CD4-positive, alpha-beta T cell treated with Interleukin-4 for 1 hour (primary cell): ENCODE measurements around the gene UBASH3B.
A peak's percentile ranks its signal among the peaks of the same experiment; 100 is the strongest.

ENCODE experiments used
- DNase-seq, 2 donors: peaks; one replicate each; pipeline ENCODE4 v3.0.0-alpha.2; 2020 to 2022

The UBASH3B gene

DNA sequence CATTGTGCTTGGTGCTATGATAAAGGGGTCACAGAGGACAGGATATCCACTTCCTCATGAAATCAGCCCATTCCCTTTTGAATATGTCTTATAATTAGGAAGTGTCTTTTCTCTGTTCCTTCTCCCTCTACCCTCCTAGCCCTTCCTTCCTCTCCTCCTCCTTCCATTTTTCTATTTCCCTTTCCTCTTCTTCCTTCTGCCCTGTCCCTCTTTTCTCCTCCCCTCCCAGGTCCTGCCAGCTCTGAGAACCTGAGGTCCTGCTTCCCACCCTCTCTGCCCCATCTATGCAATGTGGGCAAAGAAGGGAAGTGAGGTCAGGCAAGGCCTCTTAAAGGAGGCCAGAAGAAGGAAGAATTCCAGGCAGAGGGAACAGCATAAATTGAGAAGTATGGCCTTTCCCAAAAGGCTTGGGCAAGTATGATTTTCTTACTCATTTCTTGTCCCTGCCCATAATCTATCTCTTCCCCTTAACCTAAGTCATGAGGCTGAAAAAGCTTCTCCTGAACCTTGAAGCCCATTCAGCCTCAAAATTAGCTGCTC, 7.7 kb upstream of the UBASH3B start:
- no peak for DNase-seq

DNA sequence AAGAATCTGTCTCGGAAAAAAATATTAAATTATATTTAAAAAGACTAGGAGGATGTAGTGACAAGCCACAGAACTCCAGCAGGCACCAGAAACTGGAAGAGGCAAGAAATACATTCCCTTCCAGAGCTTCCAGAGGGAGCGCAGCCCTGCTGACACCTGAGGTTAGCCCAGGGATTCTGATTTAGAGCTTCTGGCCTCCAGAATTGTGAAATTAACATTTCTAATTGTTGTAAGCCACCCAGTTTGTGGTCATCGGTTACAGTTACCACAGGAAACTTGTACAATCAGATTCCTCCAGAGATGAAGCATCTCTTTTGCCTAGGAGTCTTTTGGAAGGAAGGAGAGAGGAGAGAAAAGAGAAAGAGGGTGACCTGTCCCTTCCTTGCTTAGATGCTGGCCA, 6.4 kb upstream of the UBASH3B start:
- no peak for DNase-seq

DNA sequence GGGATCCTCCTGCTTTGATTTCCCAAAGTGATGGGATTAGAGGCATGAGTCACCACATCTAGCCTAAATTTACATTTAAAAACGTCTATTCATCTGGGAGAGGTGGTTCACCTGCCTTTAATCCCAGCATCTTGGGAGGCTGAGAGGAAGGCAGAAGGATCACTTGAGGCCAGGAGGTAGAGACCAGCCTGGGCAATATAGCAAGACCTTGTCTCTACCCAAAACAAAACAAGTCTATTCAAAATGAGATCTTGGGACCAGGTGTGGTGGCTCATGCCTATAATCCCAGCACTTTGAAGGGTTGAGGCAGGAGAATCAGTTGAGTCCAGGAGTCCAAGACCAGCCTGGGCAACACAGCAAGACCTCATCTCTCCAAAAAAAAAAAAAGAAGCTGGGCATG, 4.9 kb upstream of the UBASH3B start:
- DNase-seq: no peak

DNA sequence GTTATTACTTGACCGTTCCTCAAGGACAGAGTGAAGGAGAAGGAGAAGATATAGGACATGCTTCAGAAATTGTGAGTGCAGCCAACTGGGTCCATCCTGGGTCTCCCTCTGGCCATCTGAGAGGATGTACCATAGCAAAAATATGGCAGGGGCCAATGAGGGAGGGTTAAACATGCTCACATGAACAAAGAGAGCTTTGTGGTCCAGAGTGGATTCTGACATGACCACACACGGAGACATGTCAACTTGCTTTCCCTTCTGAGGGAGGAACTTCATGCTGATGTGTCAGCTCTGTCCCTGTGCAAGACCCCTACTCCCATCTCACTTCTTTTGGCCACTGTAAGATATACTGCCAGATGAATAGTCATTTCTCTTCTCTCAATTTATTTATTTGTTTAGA, 3.0 kb upstream of the UBASH3B start:
- no peak for DNase-seq

DNA sequence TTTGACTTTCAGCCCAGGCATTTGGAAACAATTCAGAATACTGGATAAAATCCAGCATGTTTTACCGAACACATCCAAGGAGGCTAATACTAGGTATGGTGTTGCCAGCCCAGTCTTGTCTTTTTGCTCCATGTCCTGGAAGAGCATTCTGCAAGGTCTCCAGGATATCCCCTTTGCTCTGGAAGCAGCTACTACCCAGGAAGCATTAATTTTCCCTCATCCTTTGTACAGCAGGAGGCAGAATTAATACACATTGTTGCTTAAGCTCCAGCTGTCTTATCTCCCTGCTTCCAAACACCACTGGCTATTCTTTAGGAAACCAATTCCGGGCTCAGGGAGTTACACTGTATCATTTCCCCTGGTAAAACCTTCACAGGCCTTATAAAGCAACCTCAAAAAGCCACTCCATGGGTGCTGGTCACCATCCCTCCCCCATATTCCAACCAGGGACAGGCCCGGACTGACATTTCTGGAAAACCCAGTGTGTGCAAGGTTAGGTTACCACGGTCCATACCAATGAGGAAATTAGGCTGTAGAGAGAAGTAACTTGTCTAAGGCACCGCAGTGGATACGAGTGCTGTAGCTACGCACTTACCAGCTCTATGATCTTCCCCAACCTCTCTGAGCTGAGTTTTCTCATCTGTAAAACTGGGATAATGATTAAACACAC, 1.5 kb upstream of the UBASH3B start:
- DNase-seq: no peak

DNA sequence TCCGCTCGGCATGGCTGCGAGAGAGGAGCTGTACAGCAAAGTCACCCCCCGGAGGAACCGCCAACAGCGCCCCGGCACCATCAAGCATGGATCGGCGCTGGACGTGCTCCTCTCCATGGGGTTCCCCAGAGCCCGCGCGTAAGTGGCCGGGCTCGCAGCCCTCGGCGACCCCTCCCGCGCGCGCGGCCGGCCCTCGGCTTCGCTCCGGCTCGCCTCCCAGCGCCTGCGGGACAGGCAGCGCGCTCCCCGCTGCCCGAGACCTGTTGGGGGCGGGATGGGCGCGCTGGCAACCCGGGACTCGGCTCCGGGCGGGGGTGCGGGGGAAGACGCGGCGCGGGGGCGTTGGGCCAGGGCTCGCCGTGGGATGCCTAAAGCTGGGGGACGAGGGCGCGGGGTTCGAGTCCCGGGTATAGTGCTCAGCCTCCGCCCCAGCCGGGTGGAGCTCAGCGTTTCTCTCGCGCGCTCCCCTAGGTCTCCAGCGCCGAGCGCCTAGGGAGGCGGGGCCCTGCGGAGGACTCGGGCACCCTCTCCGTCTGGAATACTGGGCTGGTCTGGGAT, 630 bp downstream of the UBASH3B start:
- peak; percentile 21 to 46 for DNase-seq

DNA sequence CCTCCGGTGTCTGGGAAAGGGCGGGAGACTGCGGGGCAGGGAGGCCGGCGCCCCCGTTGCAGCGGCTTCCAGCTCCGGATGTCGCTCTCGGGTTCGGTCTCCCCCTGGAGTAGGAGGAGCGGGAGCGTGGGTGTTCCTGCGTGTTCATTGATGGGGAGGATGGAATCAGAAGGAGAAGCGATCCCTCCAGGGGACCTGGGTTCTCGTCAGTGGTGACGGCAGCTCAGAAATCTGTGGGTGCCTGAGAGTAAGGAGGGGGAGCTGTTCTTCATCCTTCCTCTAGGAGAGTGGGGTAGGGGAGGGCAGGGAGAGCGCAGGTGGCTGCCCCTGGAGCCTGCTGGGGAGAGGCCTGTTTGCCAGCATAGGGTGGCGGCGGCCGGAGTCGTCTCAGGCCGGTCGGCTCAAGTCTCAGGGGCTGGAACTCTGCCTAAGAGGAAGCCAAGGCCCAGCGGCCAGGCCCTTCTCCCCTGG, 1.1 kb downstream of the UBASH3B start:
- DNase-seq: peak; percentile 45

DNA sequence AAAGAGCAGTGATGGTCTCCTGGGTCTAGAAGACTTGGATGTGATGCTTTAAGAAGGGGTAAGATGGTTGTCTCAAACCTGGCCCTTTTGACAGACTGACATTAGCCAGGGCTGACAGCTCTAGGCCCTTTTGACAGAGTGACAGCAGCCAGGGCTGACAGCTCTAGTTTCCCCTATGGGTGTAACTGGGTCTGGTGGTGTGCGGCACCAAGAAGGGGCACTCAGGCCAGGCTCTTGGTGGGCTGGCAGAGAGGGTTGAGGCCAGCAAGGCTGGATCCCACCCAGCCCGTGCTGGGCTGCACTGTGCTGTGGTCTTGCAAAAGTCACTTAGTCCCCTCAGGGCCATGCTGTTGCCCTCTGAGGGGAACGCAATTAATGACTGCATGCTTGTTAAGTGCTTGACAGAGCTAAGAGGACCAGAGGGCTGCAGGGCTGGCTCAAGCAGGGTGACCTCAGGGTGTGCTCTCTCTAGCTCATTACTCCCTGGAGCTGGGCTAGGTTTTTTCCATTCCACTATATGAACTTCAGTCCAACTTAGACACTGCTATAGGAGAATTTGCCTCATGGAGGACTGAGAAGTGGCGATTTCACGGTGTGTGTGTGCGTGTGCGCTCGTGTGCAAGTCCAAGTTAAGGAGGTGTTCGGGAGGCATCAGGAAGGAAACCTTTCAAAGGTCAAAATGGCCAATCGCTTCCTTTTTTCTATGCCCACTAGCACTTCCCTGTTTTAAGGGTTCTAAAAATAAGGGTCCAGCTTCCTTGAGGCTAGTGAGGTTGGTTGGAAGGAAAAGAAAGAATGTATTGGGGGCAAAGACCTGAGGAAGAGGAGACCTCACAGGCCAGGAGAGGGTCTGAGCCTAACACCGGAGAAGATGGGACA, 4.4 kb downstream of the UBASH3B start:
- no peak for DNase-seq

DNA sequence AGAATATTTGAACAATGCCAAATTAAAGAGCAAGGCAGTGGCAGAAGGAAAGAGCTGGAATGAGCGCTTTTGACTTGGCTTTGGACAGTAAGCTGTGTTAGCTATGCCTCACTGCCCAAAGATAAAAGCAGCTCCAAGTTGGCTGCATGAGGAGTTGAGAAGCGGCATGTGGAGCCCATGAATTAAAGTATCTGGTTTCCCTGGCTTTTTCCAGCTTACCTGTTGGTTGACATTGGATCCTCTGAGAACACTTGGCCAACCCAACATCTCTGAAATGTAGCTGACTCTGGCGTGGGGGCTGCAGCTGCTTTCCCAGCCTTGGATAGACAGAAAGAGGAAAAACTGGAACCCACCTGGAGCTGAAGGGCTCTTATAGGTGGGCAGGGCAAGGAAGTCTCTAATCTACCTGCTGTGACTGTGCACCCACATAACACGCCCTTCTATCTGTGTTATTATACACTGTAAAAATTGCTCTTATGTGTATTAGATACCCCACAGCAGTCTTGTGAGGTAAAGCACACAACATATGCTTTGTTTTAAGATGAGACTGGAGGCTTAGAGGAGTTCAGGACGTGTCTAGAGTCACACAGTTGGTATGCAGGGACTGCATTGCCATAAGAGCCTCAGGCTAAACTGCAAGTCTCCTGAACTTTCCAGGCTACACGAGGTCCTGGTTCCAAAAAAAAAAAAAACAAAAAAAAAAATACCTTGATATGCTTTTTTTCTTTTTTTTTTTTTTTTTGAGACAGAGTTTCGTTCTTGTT, 5.8 kb downstream of the UBASH3B start:
- no peak for DNase-seq

DNA sequence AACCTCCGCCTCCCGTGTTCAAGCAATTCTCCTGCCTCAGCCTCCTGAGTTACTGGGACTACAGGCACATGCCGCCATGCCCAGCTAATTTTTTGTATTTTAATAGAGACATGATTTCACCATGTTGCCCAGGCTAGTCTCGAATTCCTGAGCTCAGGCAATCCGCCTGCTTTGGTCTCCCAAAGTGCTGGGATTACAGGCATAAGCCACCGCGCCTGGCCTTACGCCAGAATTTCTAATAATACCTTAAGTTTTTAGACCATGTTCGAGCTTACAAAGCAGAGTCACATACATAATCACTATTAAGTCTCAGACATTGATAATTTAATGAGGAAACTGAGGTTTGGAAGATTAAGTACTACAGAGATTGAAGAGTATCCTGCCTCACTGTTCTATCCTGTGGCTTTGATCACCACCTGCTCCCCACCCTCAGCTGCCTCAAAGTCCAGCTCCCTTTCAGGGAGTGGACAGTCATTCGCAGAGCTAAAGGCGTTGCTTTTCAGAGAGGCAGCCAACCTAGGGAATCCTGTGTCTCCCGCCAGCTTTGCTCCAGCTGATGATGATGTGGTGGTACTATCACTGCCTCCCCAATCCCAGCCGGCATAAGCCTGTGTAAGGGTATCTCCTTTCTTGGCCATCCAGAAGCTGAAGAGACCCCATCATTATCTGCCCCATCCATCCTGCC, 7.7 kb downstream of the UBASH3B start:
- no peak for DNase-seq

DNA sequence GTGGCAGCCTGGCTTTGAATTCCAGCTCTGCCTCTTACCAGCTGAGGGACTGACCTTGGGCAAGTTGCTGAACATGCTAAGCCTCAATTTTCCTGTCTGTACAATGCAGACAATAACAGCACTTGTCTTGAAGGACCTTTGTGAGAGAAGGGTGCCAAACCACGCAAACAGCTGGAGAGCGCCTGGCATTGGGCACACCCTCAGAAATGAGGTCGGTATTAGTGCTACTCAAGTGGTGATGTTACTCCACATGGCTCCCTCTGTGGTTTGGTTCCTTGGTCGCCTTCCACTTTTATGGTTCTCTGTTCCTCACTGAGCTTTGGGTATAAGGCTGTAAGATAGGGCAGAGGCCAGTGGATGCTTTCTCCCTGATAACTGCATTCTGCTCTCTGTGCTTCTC, 8.2 kb downstream of the UBASH3B start:
- no peak for DNase-seq

DNA sequence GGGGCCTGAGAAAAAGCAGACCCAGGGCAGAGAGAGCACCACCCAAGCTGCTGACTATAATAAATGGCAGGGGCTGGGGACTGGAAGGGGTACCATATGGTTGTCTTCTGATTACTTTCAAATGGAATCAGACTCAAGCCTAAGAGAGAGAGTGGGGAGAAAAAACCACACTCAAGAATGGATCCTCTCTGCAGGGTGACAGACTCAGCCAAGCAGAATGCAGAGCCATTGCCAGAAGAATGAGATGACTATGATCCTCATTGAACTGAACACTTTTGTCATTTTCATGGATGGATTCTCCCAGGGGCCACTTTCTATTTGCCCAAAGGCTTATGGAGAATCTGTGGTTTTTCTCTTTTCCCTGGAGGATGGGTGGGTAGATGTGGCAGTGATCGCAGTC, 8.7 kb downstream of the UBASH3B start:
- DNase-seq: no peak

DNA sequence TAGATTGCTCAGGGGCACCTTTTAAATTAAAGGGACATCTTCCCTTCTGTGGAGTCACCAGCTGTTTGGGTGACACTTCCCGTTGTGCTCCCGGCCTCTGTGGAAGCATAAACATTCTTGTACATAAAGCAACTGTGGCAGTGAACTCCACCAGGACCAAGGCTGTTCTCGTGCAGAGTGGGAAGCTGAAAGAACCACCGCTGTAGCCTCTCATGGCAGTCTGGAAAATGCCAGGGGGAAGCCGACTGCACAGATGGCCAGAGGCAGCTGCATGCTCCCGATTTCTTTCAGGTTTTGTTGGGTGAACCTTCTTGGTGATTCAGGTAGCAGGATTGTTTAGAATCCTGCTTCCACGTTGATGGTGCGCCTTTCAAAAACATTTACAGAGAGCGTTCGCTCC, 10.3 kb downstream of the UBASH3B start:
- DNase-seq: no peak

DNA sequence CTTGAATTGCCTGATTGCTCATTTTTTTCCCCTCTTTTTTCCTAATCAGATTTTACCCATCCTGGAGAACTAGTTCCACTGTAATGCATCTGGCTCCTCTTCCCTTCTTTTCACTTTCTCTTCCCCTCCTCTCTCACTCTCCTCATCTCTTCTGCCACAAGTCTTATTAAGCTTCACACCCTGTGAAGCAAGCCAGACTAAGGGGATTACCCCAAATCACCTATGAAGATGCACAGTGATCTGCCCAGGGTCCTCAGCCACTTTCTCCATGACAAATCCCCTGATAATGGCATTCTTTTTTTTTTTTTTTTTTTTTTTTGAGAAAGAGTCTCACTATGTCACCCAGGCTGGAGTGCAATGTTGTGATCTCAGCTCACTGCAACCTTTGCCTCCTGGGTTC, 11.2 kb downstream of the UBASH3B start:
- peak in 1 of 2 donors; percentile 21 for DNase-seq

DNA sequence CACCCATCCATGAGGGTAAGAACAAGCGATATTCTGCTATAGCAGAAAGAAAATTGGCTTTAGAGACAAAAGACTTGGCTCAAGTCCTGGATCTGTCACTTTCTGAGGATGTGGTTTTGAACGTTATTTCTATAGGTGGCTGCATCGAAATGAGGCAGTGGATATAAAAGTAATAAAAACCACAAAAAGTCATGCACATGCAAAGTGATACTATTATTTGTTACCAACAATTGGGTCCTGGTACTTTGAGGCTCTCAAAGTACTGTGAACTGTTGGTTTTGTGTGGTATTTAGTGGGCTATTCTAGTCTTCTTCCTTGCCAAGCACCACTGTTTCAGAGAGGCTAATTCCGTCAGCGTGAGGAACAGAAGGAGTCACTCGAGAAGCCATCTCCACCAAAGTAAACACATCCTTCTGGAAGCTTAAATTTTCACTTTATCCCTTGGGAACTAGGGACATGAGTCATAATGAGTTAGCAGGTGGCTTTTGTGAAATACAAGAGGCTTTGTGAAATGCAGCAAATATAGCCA, 13.1 kb downstream of the UBASH3B start:
- peak in 1 of 2 donors; percentile 46 for DNase-seq

DNA sequence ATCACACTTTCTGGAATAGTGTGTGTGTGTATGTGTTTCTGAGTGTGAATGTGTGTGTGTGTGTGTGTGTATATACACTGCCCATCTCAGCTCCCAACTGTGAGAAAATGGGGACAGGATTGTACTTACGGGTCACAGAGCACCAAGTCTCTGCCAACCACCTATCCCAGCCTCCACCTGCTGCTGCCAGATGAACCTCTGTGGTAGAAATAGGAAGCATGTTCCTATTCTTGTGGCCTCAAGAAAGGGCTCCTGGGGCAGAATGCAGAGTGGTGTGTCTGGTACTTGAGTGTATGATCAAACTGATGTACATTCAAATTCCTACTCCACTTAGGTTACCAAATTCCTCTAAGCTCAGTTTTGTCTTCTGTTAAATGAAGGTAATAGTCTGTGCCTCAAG, 14.6 kb downstream of the UBASH3B start:
- no peak for DNase-seq

DNA sequence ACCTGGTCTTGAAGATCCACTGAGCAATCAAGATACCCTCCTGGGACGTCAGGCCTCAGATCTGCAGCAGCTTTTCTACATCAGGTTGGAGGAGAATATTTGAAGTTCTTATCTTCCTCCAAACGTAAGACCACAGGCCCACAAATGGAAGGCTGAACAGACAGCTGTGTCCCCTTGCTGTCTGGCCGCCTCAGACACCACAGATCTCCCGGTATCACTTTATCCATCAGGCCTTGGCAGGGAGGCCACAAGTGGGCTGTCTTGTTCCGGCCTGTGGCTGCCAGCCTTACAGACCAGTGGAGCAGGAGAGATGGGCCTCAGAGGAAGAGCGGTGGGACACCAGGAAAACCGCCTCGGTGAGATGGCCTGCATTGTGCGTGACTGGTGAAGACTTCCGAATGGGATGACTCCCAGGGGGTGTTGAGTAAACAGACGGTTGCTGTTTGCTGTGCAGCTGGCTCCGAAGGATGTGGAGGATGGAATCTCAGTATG, 15.9 kb downstream of the UBASH3B start:
- no peak for DNase-seq

DNA sequence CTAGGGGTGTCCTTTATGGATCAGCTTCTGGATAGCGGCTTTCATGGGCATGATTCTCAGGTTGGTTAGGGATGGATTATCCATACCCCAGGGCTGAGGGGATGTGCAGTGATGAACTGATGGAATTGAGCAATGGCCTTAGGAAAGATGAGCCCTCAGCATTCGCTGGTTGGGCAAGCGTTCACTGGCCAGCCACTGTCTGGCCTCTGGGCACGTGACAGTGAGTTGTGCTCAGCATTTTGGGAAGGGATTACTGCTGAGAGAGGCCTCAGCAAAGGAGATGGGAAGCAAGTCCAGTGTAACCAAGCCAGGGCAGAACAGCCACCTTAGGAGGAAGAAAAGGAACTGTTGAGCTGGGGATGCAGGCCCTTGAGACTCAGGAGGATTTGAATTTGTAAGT, 17.4 kb downstream of the UBASH3B start:
- no peak for DNase-seq

DNA sequence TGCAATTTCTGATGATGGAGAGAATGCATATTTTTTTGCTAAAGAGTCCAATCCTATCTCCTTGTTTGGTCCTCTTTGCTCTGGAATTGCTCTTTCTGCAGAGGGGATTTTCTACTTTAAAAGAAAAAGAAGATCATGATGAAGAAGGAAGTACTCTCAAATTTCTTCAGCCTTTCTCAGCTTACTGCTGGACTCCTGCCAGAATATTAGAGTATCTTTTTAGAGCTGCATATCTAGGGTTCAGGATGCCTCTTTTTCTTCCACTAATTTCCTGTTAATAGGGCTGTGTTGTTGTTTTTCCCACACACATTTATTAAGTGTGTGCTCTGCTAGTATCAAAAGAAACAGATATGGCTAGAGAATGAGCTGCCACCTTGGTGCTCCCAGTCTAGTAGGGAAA, 18.2 kb downstream of the UBASH3B start:
- DNase-seq: no peak

DNA sequence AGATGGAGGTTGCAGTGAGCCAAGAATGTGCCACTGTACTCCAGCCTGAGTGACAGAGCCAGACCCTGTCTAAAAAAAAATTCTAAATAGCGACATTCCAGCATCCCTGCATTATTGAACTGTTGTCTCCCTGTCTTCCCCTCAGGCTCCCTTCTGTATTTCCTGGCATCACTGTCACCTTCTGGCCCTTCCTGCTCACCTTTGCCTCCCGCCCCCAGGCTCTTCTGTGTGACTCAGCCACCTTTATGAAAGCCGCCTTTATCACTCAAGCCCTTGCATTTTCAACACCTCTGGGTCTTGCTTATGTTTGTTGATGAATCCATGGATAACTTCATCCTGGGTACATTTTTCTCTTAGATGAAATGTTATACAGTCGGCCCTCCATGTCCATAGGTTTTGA, 21.1 kb downstream of the UBASH3B start:
- DNase-seq: no peak

DNA sequence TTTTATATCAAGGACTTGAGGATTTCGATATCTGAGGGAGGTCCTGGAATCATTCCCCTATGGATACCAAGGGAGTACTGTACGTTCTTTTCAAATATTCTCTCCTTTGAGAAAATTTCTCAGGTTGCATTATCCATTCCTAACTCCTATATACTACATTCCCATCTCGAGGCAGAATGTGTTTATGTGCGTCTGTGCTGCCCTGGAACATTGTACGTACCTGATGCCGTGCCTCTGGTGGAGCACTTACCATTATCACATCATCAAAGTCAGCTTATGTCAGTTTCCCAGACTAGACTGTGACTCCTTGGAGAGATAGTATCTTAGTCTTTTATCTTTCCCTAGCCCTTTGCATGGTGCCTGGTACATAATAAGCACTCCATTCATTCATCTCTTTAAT, 21.7 kb downstream of the UBASH3B start:
- no peak for DNase-seq

DNA sequence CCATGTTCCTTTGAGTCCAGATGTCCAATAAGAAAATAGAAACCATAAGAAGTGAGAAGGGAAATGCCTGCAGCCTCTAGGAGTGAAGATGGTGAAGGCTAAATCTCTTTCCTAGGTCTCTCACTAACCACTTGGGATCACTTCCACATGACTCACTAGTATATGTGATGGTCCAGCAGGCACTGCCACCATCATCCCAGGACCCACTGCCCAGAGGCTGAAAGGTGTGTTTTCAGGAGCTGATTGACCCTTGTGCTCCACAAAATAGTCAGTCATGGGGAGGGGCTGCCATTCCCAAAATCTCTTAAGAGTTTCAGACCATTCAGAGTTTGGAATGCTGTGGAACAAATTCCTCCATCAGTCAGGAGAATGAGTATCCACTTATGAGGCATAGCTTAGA, 22.9 kb downstream of the UBASH3B start:
- DNase-seq: no peak
